H1 (cell line): ENCODE results near the gene OMP. TPM values are rescaled to one million over a fixed set of nuclear protein-coding genes. Genes with fewer than 3 reads are reported as not detected.
"Not testable (repeated sequence)": the region's sequence is repeated elsewhere in the genome, so short reads cannot be mapped to it uniquely, and the experiment has no call there.

Experiments used
- CTCF ChIA-PET: fragments of 300-600 bp; sonication (Branson Sonifier 250); formaldehyde crosslinking; loops from one replicate; lab custom pipeline; 2021; ENCODE audit not compliant: partially characterized antibody; lab: Charles Lee
- POLR2A ChIA-PET: fragments of 300-600 bp; sonication (Branson Sonifier 250); formaldehyde crosslinking; loops from one replicate; lab custom pipeline; 2021; ENCODE audit warnings: inconsistent platforms; ENCODE audit not compliant: partially characterized antibody; lab: Charles Lee
- DNase-seq, 2 experiments: peaks; one replicate each; pipeline versions ENCODE4 v3.0.0 to v3.0.0-alpha.2; 2010 to 2022; ENCODE audit warnings: low spot score in 2 of 2, low read depth in 1 of 2, mixed read lengths in 1 of 2
- FAIRE-seq: peaks from 2 replicates; lab custom pipeline; 2011; peaks lifted over from hg19 to GRCh38; lab: Jason Lieb, UNC
- H2AFZ ChIP-seq: 2 replicates; pipeline ENCODE4 v1.8.1; 2012; ENCODE audit warnings: low read length, inconsistent platforms
- H2AK5ac ChIP-seq: 2 replicates; pipeline ENCODE4 v1.6.1; 2013; ENCODE audit warnings: low read depth, low read length
- H2BK120ac ChIP-seq: replicated peaks from 2 replicates; pipeline ENCODE3; 2013; ENCODE audit warnings: low read depth, low read length, inconsistent platforms
- H2BK12ac ChIP-seq: 2 replicates; pipeline ENCODE4 v1.6.1; 2013; ENCODE audit warnings: low read depth, low read length
- H2BK15ac ChIP-seq: 2 replicates; pipeline ENCODE4 v1.6.1; 2013; ENCODE audit warnings: low read length
- H2BK20ac ChIP-seq: 2 replicates; pipeline ENCODE4 v1.6.1; 2013; ENCODE audit warnings: low read length
- H2BK5ac ChIP-seq: 2 replicates; pipeline ENCODE4 v1.6.1; 2013; ENCODE audit warnings: low read depth, low read length
- H3K14ac ChIP-seq: 2 replicates; pipeline ENCODE4 v1.6.1; 2013; ENCODE audit warnings: inconsistent platforms; ENCODE audit not compliant: insufficient read length
- H3K18ac ChIP-seq: 2 replicates; pipeline ENCODE4 v1.6.1; 2013; ENCODE audit warnings: low read length; ENCODE audit errors: extremely low read depth
- H3K23ac ChIP-seq: 2 replicates; pipeline ENCODE4 v1.6.1; 2013; ENCODE audit warnings: inconsistent platforms; ENCODE audit not compliant: insufficient read length
- H3K23me2 ChIP-seq: 2 replicates; pipeline ENCODE4 v1.6.1; 2013; ENCODE audit warnings: low read depth, low read length
- H3K27ac ChIP-seq: 2 replicates; pipeline ENCODE4 v1.6.1; 2011; ENCODE audit warnings: low read depth, low read length, inconsistent platforms
- H3K27me3 ChIP-seq, 4 experiments: replicated peaks in 1 of 4; 1 replicate in 1 of 4; 2 replicates in 3 of 4; pipeline versions ENCODE4 v1.6.1 to v1.8.1; 2011 to 2013; ENCODE audit warnings: low read length in 3 of 4, mild to moderate bottlenecking in 3 of 4, inconsistent platforms in 2 of 4, mixed read lengths in 2 of 4, moderate library complexity in 1 of 4; ENCODE audit not compliant: control insufficient read depth in 3 of 4, insufficient read depth in 3 of 4; ENCODE audit errors: extremely low read depth in 1 of 4
- H3K36me3 ChIP-seq, 4 experiments: 2 replicates each; pipeline versions ENCODE4 v1.6.1 to v1.8.1; 2011 to 2013; ENCODE audit warnings: mild to moderate bottlenecking in 4 of 4, low read length in 3 of 4, moderate library complexity in 2 of 4, control low read depth in 1 of 4, inconsistent platforms in 1 of 4; ENCODE audit not compliant: insufficient read depth in 4 of 4, control insufficient read depth in 2 of 4
- H3K4ac ChIP-seq: replicated peaks from 2 replicates; pipeline ENCODE3; 2013; ENCODE audit warnings: low read length, low read depth, mixed read lengths, inconsistent platforms; ENCODE audit not compliant: insufficient read length
- H3K4me1 ChIP-seq, 4 experiments: replicated peaks in 1 of 4; 1 replicate in 1 of 4; 2 replicates in 3 of 4; pipeline versions ENCODE4 v1.6.1 to v1.8.1; 2011 to 2013; ENCODE audit warnings: low read length in 3 of 4, inconsistent platforms in 2 of 4, mixed read lengths in 1 of 4; ENCODE audit not compliant: insufficient read depth in 4 of 4, control insufficient read depth in 3 of 4
- H3K4me2 ChIP-seq, 2 experiments: 2 replicates each; pipeline versions ENCODE4 v1.6.1 to v1.8.1; 2011 to 2013; ENCODE audit warnings: low read depth in 2 of 2, low read length in 2 of 2, control low read depth in 1 of 2, inconsistent platforms in 1 of 2, mild to moderate bottlenecking in 1 of 2; ENCODE audit not compliant: insufficient read depth in 1 of 2
- H3K4me3 ChIP-seq, 4 experiments: fragments of 200-600, 300-600 bp in 1 of 4; sonication (generic), shearing (Covaris generic), sonication (Bioruptor Twin) in 1 of 4; 2 replicates each; pipeline versions ENCODE4 v1.5.1 to v1.8.1; 2011 to 2016; ENCODE audit warnings: low read length in 4 of 4, low read depth in 3 of 4, control low read depth in 2 of 4, inconsistent platforms in 2 of 4, mild to moderate bottlenecking in 2 of 4, mixed read lengths in 1 of 4, moderate library complexity in 1 of 4; ENCODE audit not compliant: insufficient read depth in 2 of 4; ENCODE audit errors: extremely low read depth in 1 of 4
- H3K56ac ChIP-seq: replicated peaks from 2 replicates; pipeline ENCODE3; 2013; ENCODE audit warnings: low read depth, mild to moderate bottlenecking, mixed read lengths, low read length, inconsistent platforms; ENCODE audit not compliant: insufficient read length
- H3K79me1 ChIP-seq: 2 replicates; pipeline ENCODE4 v1.6.1; 2013; ENCODE audit warnings: low read depth, low read length, control low read depth
- H3K79me2 ChIP-seq, 2 experiments: 2 replicates each; pipeline versions ENCODE4 v1.6.1 to v1.8.1; 2012 to 2013; ENCODE audit warnings: low read length in 2 of 2, mild to moderate bottlenecking in 2 of 2, inconsistent platforms in 1 of 2; ENCODE audit not compliant: insufficient read depth in 2 of 2, control insufficient read depth in 1 of 2
- H3K9ac ChIP-seq, 4 experiments: replicated peaks in 1 of 4; 1 replicate in 1 of 4; 2 replicates in 3 of 4; pipeline versions ENCODE4 v1.6.1 to v1.8.1; 2011 to 2013; ENCODE audit warnings: low read depth in 3 of 4, low read length in 3 of 4, control low read depth in 2 of 4, mild to moderate bottlenecking in 2 of 4, moderate library complexity in 2 of 4, inconsistent platforms in 1 of 4; ENCODE audit errors: extremely low read depth in 1 of 4
- H3K9me3 ChIP-seq, 2 experiments: 2 replicates each; pipeline versions ENCODE4 v1.6.1 to v1.8.1; 2012 to 2013; ENCODE audit warnings: mild to moderate bottlenecking in 2 of 2, moderate library complexity in 2 of 2, control low read depth in 1 of 2, inconsistent platforms in 1 of 2, low read depth in 1 of 2, low read length in 1 of 2, mixed read lengths in 1 of 2; ENCODE audit not compliant: insufficient read depth in 2 of 2
- H4K20me1 ChIP-seq, 2 experiments: replicated peaks in 1 of 2; 2 replicates each; pipeline versions ENCODE3 to v1.8.1; 2011 to 2013; ENCODE audit warnings: inconsistent platforms in 2 of 2, low read length in 2 of 2, mild to moderate bottlenecking in 1 of 2; ENCODE audit not compliant: insufficient read depth in 2 of 2, control insufficient read depth in 1 of 2
- H4K5ac ChIP-seq: 2 replicates; pipeline ENCODE4 v1.6.1; 2013; ENCODE audit warnings: low read length, low read depth, mixed read lengths, inconsistent platforms; ENCODE audit not compliant: insufficient read length
- H4K8ac ChIP-seq: 2 replicates; pipeline ENCODE4 v1.8.0; 2013; ENCODE audit warnings: mild to moderate bottlenecking, moderate library complexity, low read length, inconsistent platforms; ENCODE audit not compliant: insufficient read depth; ENCODE audit errors: extremely low read depth
- H4K91ac ChIP-seq: replicated peaks from 2 replicates; pipeline ENCODE3; 2013; ENCODE audit warnings: low read length, mixed read lengths, inconsistent platforms; ENCODE audit not compliant: insufficient read length
- WGBS, 2 experiments: shearing (Covaris generic) in 1 of 2; methylation state at CpG; one replicate each; pipeline versions ENCODE4 v1.1.6 to v1.1.7; 2013 to 2015; ENCODE audit warnings: low lambda C conversion rate in 2 of 2, mixed read lengths in 2 of 2, inconsistent platforms in 1 of 2, low coverage in 1 of 2, missing lambda C conversion rate in 1 of 2; ENCODE audit not compliant: insufficient replicate concordance in 2 of 2, insufficient coverage in 1 of 2, insufficient read length in 1 of 2; ENCODE audit errors: extremely low coverage in 1 of 2, missing lambda C conversion rate in 1 of 2; 5-methylcytosine and 5-hydroxymethylcytosine counted together
- polyA plus RNA-seq, 7 experiments: library from polyadenylated mRNA; depleted of rRNA in 3 of 7; stranded (reverse) in 5 of 7; unstranded in 2 of 7; fragments of >200 nt in 5 of 7; fragments of 200-250 nt in 2 of 7; gene quantifications; 1 replicate in 5 of 7; 2 replicates in 1 of 7; 4 replicates in 1 of 7; pipeline versions ENCODE4 v1.2.1 to v1.2.3, GENCODE V29; 2011 to 2013; ENCODE audit warnings: missing spikeins in 2 of 7, mixed read lengths in 2 of 7
- total RNA-seq: library from RNA; stranded (reverse); fragmentation: NEBNext Ultra II Directional; extraction: Animal tissue kit (Norgen Biotek cat#: 25700); gene quantifications from 2 replicates; pipeline ENCODE4 v1.2.1, GENCODE V29; 2021

OMP gene
- total and polyA plus RNA-seq, 2 of the 8 experiments (the other 6 are each of a cell fraction or from before 2014, with no cell fraction given), result not detected

DNA sequence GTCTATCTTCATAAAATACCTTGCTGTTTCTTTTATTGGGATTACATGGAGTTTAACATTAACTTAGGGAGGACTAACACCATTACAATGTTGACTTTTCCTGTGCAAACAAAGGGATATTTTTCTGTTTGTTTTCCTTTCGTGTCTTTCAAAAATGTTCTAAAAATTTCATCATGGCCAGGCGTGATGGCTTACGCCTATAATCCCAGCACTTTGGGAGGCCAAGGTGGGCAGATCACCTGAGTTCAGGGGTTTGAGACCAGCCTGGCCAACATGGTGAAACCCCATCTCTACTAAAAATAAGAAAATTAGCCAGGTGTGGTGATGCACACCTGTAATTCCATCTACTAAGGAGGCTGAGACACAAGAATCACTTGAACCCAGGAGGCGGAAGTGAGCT, 41.4 kb upstream of the OMP start:
- H3K27ac ChIP-seq, H3K14ac ChIP-seq, H4K8ac ChIP-seq, H4K5ac ChIP-seq, H3K56ac ChIP-seq, H3K9ac ChIP-seq, H4K20me1 ChIP-seq, H3K4me3 ChIP-seq, H3K4ac ChIP-seq, H4K91ac ChIP-seq, H3K79me1 ChIP-seq, H2BK20ac ChIP-seq, H2BK5ac ChIP-seq, H3K23ac ChIP-seq, H3K4me1 ChIP-seq, H3K4me2 ChIP-seq, DNase-seq, POLR2A ChIA-PET, H3K18ac ChIP-seq, H3K9me3 ChIP-seq, H2BK15ac ChIP-seq, H3K27me3 ChIP-seq, H3K36me3 ChIP-seq, H2BK120ac ChIP-seq, H3K79me2 ChIP-seq, H2AFZ ChIP-seq, H3K23me2 ChIP-seq, FAIRE-seq, H2AK5ac ChIP-seq, H2BK12ac ChIP-seq: not testable (repeated sequence)
- CTCF ChIA-PET, result interaction anchor here (1.4 kb wide), 1 partner anchor 30 kb away, joined by 7 read pairs; no protein-coding TSS in a partner anchor
- WGBS, 2 experiments, result 89% methylated on average over 4 of the region's 4 CpGs; no CpG with 5 or more reads in 1 of the 2 experiments
